Measurements from ENCODE around the gene SHISA2.

SHISA2 gene

DNA sequence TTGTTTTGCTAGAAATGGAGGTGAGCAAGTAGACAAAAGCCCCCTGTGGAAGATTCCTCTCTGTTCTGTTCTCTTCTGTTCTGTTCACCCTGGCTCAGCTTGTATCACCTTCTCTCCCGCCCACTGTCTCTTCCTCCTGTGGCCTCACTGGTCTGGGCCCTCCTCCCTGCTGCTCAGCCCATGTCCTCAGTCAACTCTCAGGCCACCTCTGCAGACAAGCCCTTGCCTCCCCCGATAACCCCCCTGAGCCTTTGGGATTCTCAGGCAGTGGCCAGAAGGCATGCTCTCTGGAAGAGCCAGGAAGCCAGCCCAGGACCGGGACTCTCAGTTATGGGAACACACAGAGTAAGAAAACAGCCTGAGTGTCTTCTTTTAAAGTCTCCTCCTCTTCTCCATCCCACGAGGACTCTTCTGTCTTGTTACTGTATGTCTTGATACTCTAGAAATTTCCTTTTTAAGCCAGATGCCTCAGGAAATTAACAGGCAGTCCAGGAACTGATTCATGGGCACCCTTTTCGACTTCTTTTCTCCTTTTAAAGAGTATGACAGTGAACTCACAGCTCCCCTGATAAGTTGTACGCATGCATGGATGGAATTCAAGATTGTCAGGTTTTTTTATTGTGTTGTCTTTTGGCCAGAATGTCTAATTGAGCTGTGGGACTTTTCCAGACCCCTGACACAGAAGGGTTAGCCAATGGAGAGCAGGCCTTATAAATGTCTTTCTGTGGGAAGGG lies 33.7 kb downstream of the SHISA2 start:
- DNase-seq (ENCODE audit: low spot score): no peak

DNA sequence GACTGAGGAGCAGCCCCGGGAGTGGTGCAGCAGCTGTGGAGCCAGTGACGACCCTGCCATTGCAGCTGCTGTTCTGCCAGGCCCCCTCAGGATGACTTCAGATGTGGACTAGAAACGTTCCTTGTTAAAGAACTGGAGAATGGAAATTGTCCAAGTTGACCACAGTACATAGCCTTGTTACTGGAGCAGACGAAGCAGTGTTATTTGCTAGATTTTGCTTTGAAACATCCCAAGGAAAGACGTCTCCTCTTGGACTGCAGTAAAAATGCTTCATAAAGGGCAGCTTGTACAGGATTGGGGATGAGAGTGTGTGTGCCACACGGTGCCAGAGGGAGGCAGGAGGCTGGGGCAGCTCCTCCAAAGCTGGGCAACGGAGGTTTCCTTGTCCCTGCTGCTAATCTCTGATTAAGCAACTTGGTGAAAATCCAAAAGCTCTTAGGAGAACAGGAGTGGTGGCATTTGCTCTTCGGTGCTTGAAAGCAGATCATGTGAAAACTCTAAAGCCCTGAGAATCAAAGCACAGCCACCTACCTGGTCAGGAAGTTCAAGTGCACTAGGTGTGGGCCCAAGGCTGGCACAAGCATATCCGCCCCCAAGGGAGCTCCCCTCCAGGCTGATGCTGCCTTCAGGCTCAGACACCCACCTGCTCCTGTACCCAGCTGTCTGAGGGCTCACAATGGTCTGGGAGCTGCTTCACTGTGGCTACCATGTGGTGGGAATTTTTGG lies 34.5 kb downstream of the SHISA2 start:
- DNase-seq (ENCODE audit: low spot score): no peak

DNA sequence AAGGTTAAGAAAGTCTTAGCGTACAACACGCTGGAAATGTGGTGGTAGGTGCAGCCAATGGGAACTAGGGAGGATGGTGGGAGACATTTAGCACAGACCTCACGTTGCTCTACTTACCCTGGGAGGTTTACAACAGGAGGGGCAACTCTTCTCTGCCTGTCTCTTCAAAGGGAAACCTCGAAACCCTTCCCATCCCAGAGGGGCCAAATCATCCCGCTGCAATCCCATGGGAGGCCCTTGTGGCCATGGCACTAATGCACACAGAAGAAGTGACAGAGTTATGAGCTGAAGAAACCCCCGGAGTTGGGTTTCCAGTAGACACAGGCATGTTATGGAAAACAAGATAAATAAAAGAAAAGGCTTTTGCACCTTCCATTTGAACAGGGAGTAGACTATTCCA lies 35.6 kb downstream of the SHISA2 start:
- no peak for DNase-seq (ENCODE audit: low spot score)

DNA sequence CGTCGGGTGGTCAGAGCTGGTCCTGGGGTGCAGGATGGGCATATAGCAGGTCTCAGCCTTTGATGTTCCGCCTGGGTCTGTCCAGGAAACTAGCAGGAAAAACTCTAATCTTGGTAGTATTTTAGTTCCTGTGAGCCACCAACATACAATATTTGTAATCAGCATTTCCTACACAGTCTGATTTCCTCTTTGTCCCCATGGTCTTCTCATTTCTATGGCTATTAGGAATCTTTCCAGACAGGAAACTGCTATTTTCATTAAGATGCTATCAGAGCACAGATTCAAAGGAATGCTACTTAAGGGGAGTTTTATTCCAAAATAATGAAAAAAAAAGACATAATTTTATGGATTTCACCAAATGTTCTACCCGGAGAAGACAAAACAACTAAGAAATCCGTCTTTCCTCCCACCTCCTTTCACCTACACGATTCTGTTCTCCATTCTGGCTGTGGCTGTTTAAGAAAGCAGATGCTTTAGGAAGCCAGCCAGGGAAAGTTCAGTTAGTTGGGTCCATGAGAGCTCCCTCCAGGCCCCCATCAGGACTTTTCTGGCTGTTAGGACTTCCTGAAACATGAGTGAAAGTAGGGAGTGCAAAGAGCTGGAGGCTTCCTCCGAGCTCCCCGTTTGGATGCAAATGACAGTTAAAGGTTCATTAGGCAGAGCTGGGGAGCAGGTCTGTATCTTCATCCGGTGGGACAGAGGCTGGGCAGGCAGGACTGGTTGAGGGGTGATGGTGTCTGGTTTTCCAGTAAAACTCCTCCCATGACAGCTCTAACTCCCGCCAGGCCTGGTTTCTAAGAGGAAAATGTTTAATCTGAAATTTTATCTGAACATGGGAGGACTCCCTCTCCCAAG lies 36.3 kb downstream of the SHISA2 start:
- no peak for DNase-seq (ENCODE audit: low spot score)

DNA sequence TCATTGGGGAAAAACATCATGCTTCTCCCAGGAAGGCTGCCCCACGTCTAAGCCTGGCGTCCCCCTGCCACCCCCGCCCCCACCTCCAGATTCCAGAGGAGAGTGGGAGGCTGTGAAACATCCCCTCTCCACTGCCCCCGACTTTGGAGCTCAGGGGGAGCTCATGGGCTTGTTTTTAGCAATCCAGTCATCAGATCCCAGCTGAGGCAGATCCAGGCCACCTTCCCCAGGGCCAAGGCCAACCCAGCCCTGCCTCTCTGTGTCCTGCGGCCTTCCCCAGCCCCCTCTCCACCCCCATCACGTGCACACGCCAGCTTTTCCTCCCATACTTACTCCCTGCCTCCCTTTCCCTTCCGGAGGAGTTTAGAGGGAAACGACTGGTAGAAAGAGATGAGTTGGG lies 38.8 kb downstream of the SHISA2 start:
- DNase-seq (ENCODE audit: low spot score): peak; percentile 5

DNA sequence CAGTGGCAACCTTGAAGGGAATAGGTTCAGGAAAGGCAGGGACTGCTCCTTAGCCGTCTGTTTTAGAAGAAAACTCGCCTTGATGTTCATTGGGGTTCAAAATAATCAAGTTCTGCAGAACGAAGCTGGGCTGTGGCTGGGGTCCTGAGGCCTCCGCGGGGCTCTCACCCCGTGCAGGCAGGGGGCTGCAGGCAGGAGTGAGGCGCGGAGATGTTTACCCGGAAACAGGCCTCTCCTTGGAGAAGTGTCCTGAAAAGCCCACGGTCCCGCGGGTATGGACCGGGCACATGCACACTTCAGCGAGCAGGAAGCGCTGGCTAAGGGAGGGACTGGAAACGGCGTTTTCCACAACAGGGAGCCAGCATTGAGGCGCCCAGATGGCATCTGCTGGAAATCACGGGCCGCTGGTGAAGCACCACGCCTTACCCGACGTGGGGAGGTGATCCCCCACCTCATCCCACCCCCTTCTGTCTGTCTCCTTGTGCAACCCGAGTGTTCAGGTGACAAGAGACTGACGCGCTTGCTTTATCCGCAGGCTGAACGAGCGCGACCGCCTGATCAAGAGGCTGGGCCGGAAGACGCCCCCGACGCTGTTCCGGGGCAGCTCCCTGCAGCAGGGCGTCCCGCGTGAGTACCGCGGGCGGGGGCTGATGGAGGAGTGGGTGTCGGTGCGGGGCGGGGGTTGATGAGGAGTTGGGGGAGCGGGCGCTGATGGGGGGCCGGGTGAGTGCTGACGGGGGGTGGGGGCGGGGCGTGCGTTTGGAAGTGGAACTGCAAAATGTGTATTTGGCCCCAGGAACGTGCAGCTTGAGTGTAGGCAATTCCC lies 39.6 kb downstream of the SHISA2 start:
- DNase-seq (ENCODE audit: low spot score): peak; percentile 48

DNA sequence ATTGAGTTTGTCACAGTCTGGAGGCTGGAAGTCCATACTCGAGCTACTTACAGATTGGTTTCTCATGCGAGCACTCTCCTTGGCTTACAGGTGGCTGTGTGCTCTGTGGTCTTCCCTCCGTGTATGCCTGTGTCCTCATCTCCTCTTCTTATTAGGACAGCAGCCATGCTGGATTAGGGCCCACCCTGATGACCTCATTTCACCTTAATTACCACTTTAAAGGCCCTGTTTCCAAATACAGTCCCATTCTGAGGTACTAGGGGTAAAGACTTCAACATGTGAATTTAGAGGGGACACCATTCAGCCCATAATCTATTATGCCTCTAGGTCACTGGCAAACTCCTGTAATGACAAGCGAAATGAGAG lies 40.6 kb downstream of the SHISA2 start:
- peak; percentile 2 for DNase-seq (ENCODE audit: low spot score)

DNA sequence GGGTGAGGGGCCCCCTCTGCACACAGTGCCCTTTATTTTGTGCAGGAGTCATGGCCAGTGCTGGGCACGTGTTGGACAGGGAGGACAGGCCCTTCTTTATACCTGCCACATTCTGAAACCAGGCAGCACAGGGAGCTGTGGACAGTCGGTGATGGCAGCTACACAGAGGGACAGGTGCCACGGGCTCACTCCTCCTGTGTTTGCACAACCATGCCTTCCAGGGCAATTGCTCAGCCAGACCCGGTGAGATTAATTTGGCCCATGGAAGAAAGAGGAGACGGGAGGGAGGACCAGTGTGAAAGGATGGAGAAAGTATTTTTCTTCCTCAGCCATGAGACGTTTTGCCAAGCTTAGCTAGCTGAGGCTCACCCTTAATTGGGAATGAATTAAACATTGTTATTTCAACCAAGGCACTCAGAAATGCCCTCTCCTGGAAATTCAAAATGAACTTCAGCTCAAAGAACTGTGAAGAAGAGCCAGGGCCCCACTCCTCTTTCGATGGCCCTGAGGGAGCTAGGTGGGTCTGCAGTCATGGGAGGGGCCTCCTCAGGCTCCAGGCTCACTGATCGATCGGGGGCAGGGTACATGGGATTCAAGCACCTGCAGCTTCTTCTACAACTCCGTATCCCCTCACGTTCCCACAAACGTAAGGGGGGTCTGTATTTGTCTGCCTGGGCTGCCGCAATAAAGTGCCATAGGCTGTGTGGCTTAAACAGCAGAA lies 41.2 kb downstream of the SHISA2 start:
- DNase-seq (ENCODE audit: low spot score): peak; percentile 6

DNA sequence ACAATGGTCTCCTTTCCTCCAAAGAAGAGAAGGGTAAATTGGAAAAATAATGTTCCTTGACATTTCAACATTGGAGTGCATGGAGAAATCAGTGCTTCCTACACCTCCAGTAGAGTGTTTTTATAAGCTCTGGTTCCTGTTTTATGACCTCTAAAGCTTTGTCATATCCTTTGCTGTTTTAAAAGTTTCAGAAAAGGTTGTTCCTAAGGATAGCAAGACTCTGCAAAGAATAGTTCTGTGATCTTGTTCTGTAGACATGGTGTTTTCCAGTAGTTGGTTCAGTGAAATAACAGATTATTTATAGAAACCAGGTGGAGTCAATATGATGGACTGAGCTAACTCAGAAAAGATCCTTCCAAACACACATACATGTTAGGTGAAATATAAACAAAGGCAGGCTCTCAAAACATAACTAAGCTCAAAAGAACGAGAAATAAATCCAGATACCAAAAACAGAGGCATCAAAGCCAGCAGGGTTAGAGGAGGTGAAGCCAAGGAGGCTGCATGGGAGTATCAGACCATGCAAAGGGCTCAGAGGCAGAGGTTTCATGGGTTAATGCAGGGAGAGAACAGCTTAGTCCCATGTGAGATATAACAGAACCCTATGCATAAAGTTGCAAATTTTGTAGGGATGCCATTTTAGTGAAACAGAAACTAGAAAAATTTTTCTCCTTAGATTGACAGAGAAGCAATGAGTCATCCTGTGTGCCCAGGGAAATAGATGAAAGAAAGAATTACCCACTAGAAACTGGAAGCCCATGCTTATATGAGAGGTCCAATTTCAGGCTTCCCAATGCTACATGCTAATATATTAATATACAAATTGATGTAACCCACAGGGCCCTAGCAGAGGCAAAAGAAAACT lies 44.3 kb downstream of the SHISA2 start:
- DNase-seq (ENCODE audit: low spot score): peak; percentile 2

All from AG20443 (cell line).